Measurements from ENCODE around the gene SLC16A7. TPM values are rescaled to one million over a fixed set of nuclear protein-coding genes. Genes with fewer than 3 reads are reported as not detected.

The SLC16A7 gene
- total RNA-seq, 6 experiments from 2014 or later = 38.3 to 49.6 (median 41.7) TPM

DNA sequence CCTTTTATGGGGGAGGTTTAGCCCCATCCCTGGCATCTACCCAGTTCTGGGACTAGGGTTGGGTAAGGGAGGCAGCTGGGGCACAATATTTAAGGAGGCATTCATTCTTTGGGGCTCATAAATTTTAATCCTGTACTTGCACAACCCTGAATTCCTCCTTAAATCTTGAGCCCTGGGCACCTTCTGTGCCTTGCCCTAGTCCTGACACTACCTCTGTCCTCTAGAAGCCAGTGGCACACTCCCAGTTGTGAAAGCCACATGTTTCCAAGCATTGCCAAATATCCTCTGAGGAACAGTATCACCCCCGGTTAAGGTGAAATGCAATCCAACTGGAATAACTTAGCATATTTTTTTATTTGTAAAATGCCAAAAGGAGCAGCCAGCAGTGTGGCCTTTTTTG, 36.6 kb downstream of the SLC16A7 start:
- Mint-ChIP-seq H3K9me3 (no peaks in the 10 kb centered on the region), H3K36me3 (ENCODE audit: low read depth) (no peaks in the 10 kb centered on the region; the same call in 1 of the 2 replicates), H3K4me3 (no peak overlapping the region), H3K4me1 (ENCODE audit: low read depth) (peaks cover 7% of the 10 kb centered on the region), H3K27me3 (ENCODE audit: insufficient read depth) (no peaks in the 10 kb centered on the region), H3K27ac (no peak overlapping the region)
- TF ChIP-seq CTCF (IDR thresholded peaks at IDR 0.05) = no peak
- no peak for DNase-seq

DNA sequence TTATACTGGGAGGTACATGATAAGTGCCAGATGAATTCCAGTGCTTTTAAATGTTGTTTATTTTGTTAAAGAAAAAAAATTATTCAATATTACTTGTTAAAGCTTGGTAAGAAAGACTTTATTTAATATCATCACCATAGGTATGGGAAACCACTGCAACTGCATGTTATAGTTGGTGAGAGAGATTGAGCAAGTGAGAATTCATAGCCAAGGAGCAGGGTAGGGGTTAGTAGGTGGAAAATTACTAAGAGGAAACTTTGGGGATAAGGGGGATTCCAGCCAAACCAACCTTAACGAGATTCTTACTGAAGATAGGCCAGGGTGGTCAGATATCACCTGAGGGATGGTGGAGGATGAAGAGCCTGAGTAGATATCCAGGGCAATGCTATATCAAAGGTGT, 38.4 kb downstream of the SLC16A7 start:
- H3K27ac Mint-ChIP-seq = no peak overlapping the region
- no peaks in the 10 kb centered on the region for H3K9me3 Mint-ChIP-seq
- TF ChIP-seq CTCF (IDR thresholded peaks at IDR 0.05) = no peak
- H3K4me1 Mint-ChIP-seq (ENCODE audit: low read depth) = peaks cover 7% of the 10 kb centered on the region
- no peaks in the 10 kb centered on the region; the same call in 1 of the 2 replicates for H3K36me3 Mint-ChIP-seq (ENCODE audit: low read depth)
- H3K27me3 Mint-ChIP-seq (ENCODE audit: insufficient read depth) = no peaks in the 10 kb centered on the region
- no peak for DNase-seq
- no peak overlapping the region for H3K4me3 Mint-ChIP-seq

DNA sequence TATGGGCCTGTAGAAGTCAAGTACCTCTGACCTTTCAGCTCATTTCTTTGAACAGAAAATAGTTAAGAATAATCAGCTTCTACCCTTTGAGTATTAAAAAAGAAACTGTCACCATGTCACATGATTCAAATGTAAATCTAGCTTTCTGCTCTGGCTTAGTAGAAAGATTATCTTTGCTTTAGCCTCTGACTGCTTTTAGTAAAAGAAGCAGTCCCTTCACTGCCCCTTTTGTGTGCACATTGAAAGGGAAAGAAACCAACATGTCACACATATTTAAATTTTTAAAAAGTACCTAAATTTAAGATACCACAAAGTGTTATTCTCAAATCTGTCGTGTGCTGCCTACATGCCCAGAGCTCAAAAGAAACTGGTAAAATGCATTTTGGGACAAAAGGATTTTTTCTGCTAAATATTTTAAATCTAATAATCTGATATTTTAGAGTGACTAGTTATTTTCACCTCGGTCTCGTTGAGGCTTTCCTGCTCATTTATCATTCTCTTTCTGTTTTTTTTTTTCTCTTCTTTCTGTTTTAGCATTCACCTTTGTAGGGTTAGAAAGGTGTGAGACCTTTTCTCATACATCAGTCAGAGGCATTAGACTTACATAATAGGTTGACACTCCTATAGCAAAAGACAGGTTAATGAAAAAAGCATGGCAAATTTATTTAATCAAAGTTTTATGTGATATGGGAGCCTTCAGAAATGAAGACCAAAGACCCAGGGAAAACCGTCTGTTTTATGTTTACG, 41.3 kb downstream of the SLC16A7 start:
- DNase-seq = no peak
- H3K4me3 Mint-ChIP-seq = no peak overlapping the region
- no peaks in the 10 kb centered on the region for H3K27me3 Mint-ChIP-seq (ENCODE audit: insufficient read depth)
- H3K27ac Mint-ChIP-seq = no peak overlapping the region
- no peaks in the 10 kb centered on the region; the same call in 1 of the 2 replicates for H3K36me3 Mint-ChIP-seq (ENCODE audit: low read depth)
- TF ChIP-seq CTCF (IDR thresholded peaks at IDR 0.05) = no peak
- H3K9me3 Mint-ChIP-seq = no peaks in the 10 kb centered on the region
- H3K4me1 Mint-ChIP-seq (ENCODE audit: low read depth) = no peaks in the 10 kb centered on the region

DNA sequence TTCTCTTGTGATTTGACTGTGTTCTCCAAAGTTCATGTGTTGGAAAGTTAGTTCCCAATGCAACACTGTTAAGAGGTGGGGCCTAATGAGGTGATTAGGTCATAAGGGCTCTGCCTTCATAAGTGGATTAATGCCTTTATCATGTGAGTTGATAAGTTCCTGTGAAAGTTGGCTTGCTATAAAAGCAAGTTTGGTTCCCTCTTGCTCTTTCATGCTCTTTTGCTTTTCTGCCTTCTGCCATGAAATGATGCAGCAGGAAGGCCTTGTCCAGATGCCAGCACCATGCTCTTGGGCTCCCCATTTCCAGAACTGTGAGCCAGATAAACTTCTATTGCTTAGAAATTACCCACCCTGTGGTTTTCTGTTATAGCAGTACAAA, 41.9 kb downstream of the SLC16A7 start:
- TF ChIP-seq CTCF (IDR thresholded peaks at IDR 0.05) = no peak
- DNase-seq = no peak
- Mint-ChIP-seq H3K36me3 (ENCODE audit: low read depth) (no peaks in the 10 kb centered on the region; the same call in 1 of the 2 replicates), H3K9me3 (no peaks in the 10 kb centered on the region), H3K27ac (no peak overlapping the region), H3K4me3 (no peak overlapping the region), H3K27me3 (ENCODE audit: insufficient read depth) (no peaks in the 10 kb centered on the region), H3K4me1 (ENCODE audit: low read depth) (no peaks in the 10 kb centered on the region)

DNA sequence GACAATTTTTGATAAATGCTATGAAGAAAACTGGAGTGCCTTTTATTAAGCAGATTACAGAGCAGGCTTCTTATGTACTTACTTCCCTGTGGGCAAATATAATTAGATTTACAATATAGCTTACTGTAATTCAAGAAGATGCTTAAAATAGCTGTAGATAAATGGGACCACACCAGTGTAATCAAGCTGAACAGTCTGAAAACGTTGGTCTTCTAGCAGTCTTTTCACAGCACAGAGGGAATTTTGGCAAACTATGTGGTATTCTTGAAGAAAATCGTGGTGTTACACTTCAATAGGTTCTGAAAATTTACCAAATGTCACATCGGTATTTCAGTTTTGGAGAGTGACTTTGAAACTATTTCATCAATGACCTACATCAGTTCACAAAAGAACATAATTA, 47.7 kb downstream of the SLC16A7 start:
- Mint-ChIP-seq H3K4me1 (ENCODE audit: low read depth) (peaks cover 11% of the 10 kb centered on the region), H3K4me3 (no peak overlapping the region), H3K27ac (no peak overlapping the region), H3K27me3 (ENCODE audit: insufficient read depth) (no peaks in the 10 kb centered on the region), H3K9me3 (peaks cover 5% of the 10 kb centered on the region), H3K36me3 (ENCODE audit: low read depth) (peaks cover 23% of the 10 kb centered on the region)
- DNase-seq = no peak
- TF ChIP-seq CTCF (IDR thresholded peaks at IDR 0.05) = no peak
